GM12878 (cell line): ENCODE results near the gene SPINK6. TPM values are rescaled to one million over a fixed set of nuclear protein-coding genes. Genes with fewer than 3 reads are reported as not detected.

Experiments used
- ATAC-seq: fragments of 200-7000 bp; cut with Tn5 transposase; 3 replicates; pipeline ENCODE4 v1.9.1; 2020; ENCODE audit warnings: mild to moderate bottlenecking, moderate library complexity
- Bru-seq: library from RNA; stranded (reverse); fragments of 400-500 nt; gene quantifications from one replicate; lab custom pipeline; 2021; lab: Mats Ljungman, UMichigan
- BruChase-seq, 2 experiments: library from RNA; stranded (reverse); fragments of 400-500 nt; gene quantifications; one replicate each; lab custom pipeline; 2021; lab: Mats Ljungman, UMichigan
- BruUV-seq: library from RNA; stranded (reverse); fragments of 400-500 nt; replicated peaks from 2 replicates; lab custom pipeline; 2021; lab: Mats Ljungman, UMichigan
- CTCF ChIA-PET: fragments of 300-600 bp; sonication (Branson Sonifier 250); formaldehyde crosslinking; extraction: SDS; loops from one replicate; lab custom pipeline; 2021; ENCODE audit warnings: inconsistent platforms; lab: Yijun Ruan, JAX
- POLR2A ChIA-PET: fragments of 350-600 bp; formaldehyde crosslinking; extraction: SDS; loops from one replicate; lab custom pipeline; 2021; ENCODE audit warnings: inconsistent platforms; lab: Charles Lee
- RAD21 ChIA-PET: fragments of 300-600 bp; sonication (Branson Sonifier 250); formaldehyde crosslinking; loops from one replicate; lab custom pipeline; 2023; ENCODE audit warnings: antibody characterized with exemption; ENCODE audit not compliant: unreplicated experiment; lab: Charles Lee
- SMC1A ChIA-PET: fragments of 300-600 bp; sonication (Branson Sonifier 250); formaldehyde crosslinking; loops from one replicate; lab custom pipeline; 2023; ENCODE audit not compliant: unreplicated experiment, uncharacterized antibody; lab: Charles Lee
- DNase-seq: peaks from one replicate; pipeline ENCODE4 v3.0.0-alpha.2; 2011; ENCODE audit warnings: low read depth, low spot score
- FAIRE-seq: peaks from 3 replicates; lab custom pipeline; 2011; peaks lifted over from hg19 to GRCh38; lab: Jason Lieb, UNC
- H2AFZ ChIP-seq: 2 replicates; pipeline ENCODE4 v1.6.0; 2011; ENCODE audit warnings: low read depth, low read length, control low read depth; ENCODE audit not compliant: control insufficient read depth
- H3K27ac ChIP-seq: 2 replicates; pipeline ENCODE4 v1.5.1; 2011; ENCODE audit warnings: control low read depth; ENCODE audit not compliant: control insufficient read depth, insufficient read depth
- H3K27me3 ChIP-seq, 2 experiments: replicated peaks in 1 of 2; 2 replicates each; pipeline versions ENCODE4 v1.6.0 to v1.6.1; 2011; ENCODE audit warnings: low read length in 1 of 2; ENCODE audit not compliant: control insufficient read depth in 2 of 2, insufficient read depth in 2 of 2
- H3K36me3 ChIP-seq, 2 experiments: 2 replicates each; pipeline ENCODE4 v1.5.1; 2011; ENCODE audit warnings: low read length in 1 of 2; ENCODE audit not compliant: control insufficient read depth in 2 of 2, insufficient read depth in 2 of 2
- H3K4me1 ChIP-seq: 2 replicates; pipeline ENCODE4 v1.6.1; 2011; ENCODE audit warnings: mild to moderate bottlenecking, low read length, moderate library complexity, mixed read lengths; ENCODE audit not compliant: control insufficient read depth, insufficient read depth
- H3K4me2 ChIP-seq: 2 replicates; pipeline ENCODE4 v1.6.0; 2011; ENCODE audit warnings: control low read depth; ENCODE audit not compliant: control insufficient read depth, insufficient read depth
- H3K4me3 ChIP-seq: fragments of 200-600 bp; sonication (generic); 2 replicates; pipeline ENCODE4 v1.5.1; 2016
- H3K79me2 ChIP-seq: 2 replicates; pipeline ENCODE4 v1.6.0; 2011; ENCODE audit warnings: low read length; ENCODE audit not compliant: control insufficient read depth, insufficient read depth
- H3K9ac ChIP-seq: 2 replicates; pipeline ENCODE4 v1.8.0; 2011; ENCODE audit warnings: low read length, control low read depth, mixed read lengths; ENCODE audit not compliant: control insufficient read depth, insufficient read depth
- H3K9me3 ChIP-seq: replicated peaks from 3 replicates; pipeline ENCODE4 v1.5.1; 2011; ENCODE audit warnings: mild to moderate bottlenecking, low read length; ENCODE audit not compliant: control insufficient read depth, insufficient read depth
- H4K20me1 ChIP-seq: 2 replicates; pipeline ENCODE4 v1.6.0; 2011; ENCODE audit not compliant: control insufficient read depth, insufficient read depth
- ATF7 ChIP-seq: fragments of 450-650 bp; IDR thresholded peaks from 2 replicates; pipeline ENCODE4 v1.6.1; 2016; ENCODE audit warnings: low read depth, mild to moderate bottlenecking
- BHLHE40 ChIP-seq, 2 experiments: fragments of 450-650 bp in 1 of 2; IDR thresholded peaks; 2 replicates each; pipeline ENCODE4 v1.6.1; 2011 to 2017; ENCODE audit warnings: low read depth in 2 of 2, borderline replicate concordance in 1 of 2, improper control_type of control experiment in 1 of 2, low read length in 1 of 2, mild to moderate bottlenecking in 1 of 2
- BRCA1 ChIP-seq: IDR thresholded peaks from 2 replicates; pipeline ENCODE4 v1.6.1; 2011; ENCODE audit warnings: low read depth, low read length, improper control_type of control experiment
- E4F1 ChIP-seq: fragments of 450-650 bp; IDR thresholded peaks from 2 replicates; pipeline ENCODE4 v1.6.1; 2018; ENCODE audit warnings: borderline replicate concordance, mild to moderate bottlenecking; ENCODE audit not compliant: partially characterized antibody
- ELK1 ChIP-seq: IDR thresholded peaks from 2 replicates; pipeline ENCODE4 v1.6.1; 2012; ENCODE audit warnings: low read depth, low read length, improper control_type of control experiment
- FOS ChIP-seq: IDR thresholded peaks from 3 replicates; pipeline ENCODE4 v1.6.1; 2011; ENCODE audit warnings: borderline replicate concordance; ENCODE audit not compliant: insufficient read length; ENCODE audit errors: extremely low read depth
- GATAD2B ChIP-seq: fragments of 450-650 bp; conservative IDR thresholded peaks from 2 replicates; pipeline ENCODE4 v1.6.1; 2017; ENCODE audit warnings: low read depth, mild to moderate bottlenecking, moderate library complexity
- HCFC1 ChIP-seq: fragments of 150-350 bp; IDR thresholded peaks from 2 replicates; pipeline ENCODE4 v1.6.1; 2014; ENCODE audit warnings: low read length
- KDM1A ChIP-seq: fragments of 200-600 bp; sonication (generic); IDR thresholded peaks from 2 replicates; pipeline ENCODE4 v1.6.1; 2016; ENCODE audit warnings: borderline replicate concordance
- PML ChIP-seq: IDR thresholded peaks from 2 replicates; pipeline ENCODE4 v1.6.1; 2012; ENCODE audit warnings: low read length, inconsistent platforms
- POLR2AphosphoS2 ChIP-seq: IDR thresholded peaks from 2 replicates; pipeline ENCODE4 v1.6.1; 2011; ENCODE audit warnings: low read depth, mild to moderate bottlenecking, low read length, improper control_type of control experiment, moderate library complexity
- SMAD5 ChIP-seq: IDR thresholded peaks from 2 replicates; pipeline ENCODE4 v1.6.1; 2016; ENCODE audit warnings: antibody characterized with exemption, low read depth
- SMARCA5 ChIP-seq: fragments of 450-650 bp; IDR thresholded peaks from 2 replicates; pipeline ENCODE4 v1.6.1; 2017; ENCODE audit warnings: mild to moderate bottlenecking
- ZBED1 ChIP-seq: IDR thresholded peaks from 2 replicates; pipeline ENCODE4 v1.6.1; 2016; ENCODE audit warnings: borderline replicate concordance
- ZNF274 ChIP-seq: IDR thresholded peaks from one replicate; pipeline ENCODE4 v1.8.0; 2011; ENCODE audit not compliant: insufficient read length, insufficient read depth
- ZNF622 ChIP-seq: fragments of 450-650 bp; IDR thresholded peaks from 2 replicates; pipeline ENCODE4 v1.6.1; 2017; ENCODE audit warnings: mild to moderate bottlenecking, inconsistent platforms
- WGBS: methylation state at CpG from one replicate; pipeline ENCODE4 v1.1.6; 2016; ENCODE audit warnings: low lambda C conversion rate; ENCODE audit not compliant: insufficient replicate concordance, insufficient coverage; ENCODE audit errors: missing lambda C conversion rate; 5-methylcytosine and 5-hydroxymethylcytosine counted together
- in situ Hi-C: fragments of 300-500 bp; cut with MboI; formaldehyde crosslinking; loops from 9 replicates; pipeline ENCODE4 v1.14.3; 2018; ENCODE audit warnings: mixed read lengths
- intact Hi-C: fragments of 100-400 bp; cut with micrococcal nuclease; formaldehyde crosslinking; loops from one replicate; pipeline ENCODE4 v1.14.2; 2022; ENCODE audit not compliant: unreplicated experiment
- long read RNA-seq, 2 experiments: library from polyadenylated mRNA; unstranded; transcript quantifications; one replicate each; pipeline ENCODE4 v2.0.0, GENCODE V29; 2019 to 2020
- polyA minus RNA-seq, 3 experiments: library from RNA; depleted of rRNA, polyadenylated mRNA; stranded (reverse); fragments of >200 nt; gene quantifications; 2 replicates each; pipeline ENCODE4 v1.2.3, GENCODE V29; 2011
- polyA plus RNA-seq, 11 experiments: library from polyadenylated mRNA; depleted of rRNA in 4 of 11; unstranded in 6 of 11; stranded (reverse) in 5 of 11; fragments of >200 nt; fragmentation: Nextera tagmentation in 4 of 11; fragmentation: Illumina TruSeq in 1 of 11; extraction: Ambion mirVana in 4 of 11; extraction: Trizol in 1 of 11; gene quantifications; 1 replicate in 1 of 11; 2 replicates in 10 of 11; pipeline versions ENCODE4 v1.2.1 to v1.2.3, GENCODE V29; 2011 to 2016; ENCODE audit warnings: inconsistent platforms in 2 of 11, missing spikeins in 2 of 11, low read depth in 1 of 11
- total RNA-seq, 4 experiments: library from RNA; depleted of rRNA in 3 of 4; stranded (reverse); fragments of >200 nt in 3 of 4; fragmentation: Illumina TruSeq in 1 of 4; extraction: Trizol in 1 of 4; gene quantifications; 2 replicates each; pipeline versions ENCODE4 v1.2.1 to v1.2.3, GENCODE V29; 2013 to 2021
- TF ChIP-seq, protein P1 (sequence below): fragments of 450-650 bp; IDR thresholded peaks from 2 replicates; pipeline ENCODE4 v1.6.1; 2017; ENCODE audit warnings: borderline replicate concordance

Gene SPINK6, protein sequence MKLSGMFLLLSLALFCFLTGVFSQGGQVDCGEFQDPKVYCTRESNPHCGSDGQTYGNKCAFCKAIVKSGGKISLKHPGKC
- total RNA-seq (2013; cell fraction: nucleolus; rRNA removed): not detected in 2 replicates
- total RNA-seq (2014; rRNA removed) (not detected in 2 replicates), total RNA-seq (2014; rRNA removed; fragmentation: Illumina TruSeq; extraction: Trizol) (not detected in 2 replicates), total RNA-seq (2021) (not detected in 2 replicates), polyA plus RNA-seq (2011; rRNA removed) (not detected in 2 replicates), polyA plus RNA-seq (2014; fragmentation: Illumina TruSeq; extraction: Trizol) (not detected in 2 replicates), polyA plus RNA-seq (2014; fragmentation: Nextera tagmentation; extraction: Ambion mirVana) (not detected), polyA plus RNA-seq (2014; rRNA removed) (not detected in 2 replicates), polyA plus RNA-seq (2016; fragmentation: Nextera tagmentation; extraction: Ambion mirVana) (not detected), polyA minus RNA-seq (2011; rRNA and poly(A)+ RNA removed) (not detected in 2 replicates), Bru-seq, nascent RNA (not detected), BruChase-seq, experiment 1, labeled RNA remaining after a 6-hour chase (not detected), BruChase-seq, experiment 2, labeled RNA remaining after a 2-hour chase (not detected)
- not detected for polyA plus RNA-seq (2011; ENCODE audit: low read depth)
- not detected in 2 replicates for polyA plus RNA-seq (2011; cell fraction: cytosol; rRNA removed)
- not detected in 2 replicates for polyA plus RNA-seq (2011; cell fraction: nucleus; rRNA removed)
- not detected in 2 replicates for polyA plus RNA-seq (2012)
- polyA minus RNA-seq (2011; cell fraction: cytosol; rRNA and poly(A)+ RNA removed): not detected in 2 replicates
- not detected in 2 replicates for polyA minus RNA-seq (2011; cell fraction: nucleus; rRNA and poly(A)+ RNA removed)
- long read RNA-seq, experiment 1: 0 reads
- long read RNA-seq, experiment 2: 0 reads

DNA sequence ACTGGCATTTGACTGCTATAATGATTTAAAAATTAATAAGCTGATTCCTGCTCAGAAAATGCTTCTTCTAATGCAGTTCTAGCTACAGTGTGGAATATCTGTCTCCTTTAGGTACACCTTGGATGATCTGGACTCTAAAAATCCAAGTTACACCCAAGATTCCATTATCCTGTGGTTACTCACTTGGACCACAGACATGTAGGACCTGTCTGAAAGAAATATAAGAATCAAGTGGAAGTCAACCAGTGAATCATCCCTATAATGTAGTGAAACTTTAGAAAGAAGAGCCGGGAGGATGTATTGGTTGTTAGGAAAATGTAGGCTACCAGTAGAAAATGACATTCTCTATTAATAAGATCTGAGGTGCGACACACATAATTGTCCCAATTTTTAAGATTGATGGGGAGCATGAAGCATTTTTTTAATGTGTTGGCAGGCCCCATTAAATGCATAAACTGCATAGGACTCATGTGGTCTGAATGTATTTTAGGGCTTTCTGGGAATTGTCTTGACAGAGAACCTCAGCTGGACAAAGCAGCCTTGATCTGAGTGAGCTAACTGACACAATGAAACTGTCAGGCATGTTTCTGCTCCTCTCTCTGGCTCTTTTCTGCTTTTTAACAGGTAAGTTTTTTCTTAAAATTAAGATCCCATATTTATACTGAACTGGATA is at the start of gene SPINK6:
TSS of gene SPINK6 (plus strand) at position 512 of the 673 bp plus-strand sequence. CDS start at position 567, 55 bp downstream.
- Histone ChIP-seq H2AFZ (no peak within 1 kb of the TSS), H3K4me1 (no peaks in the 10 kb centered on the region), H3K79me2 (no peaks in the 10 kb centered on the region), H3K4me2 (no peak within 1 kb of the TSS), H3K9ac (no peak within 1 kb of the TSS)
- RAD21 ChIA-PET: no interaction called here
- intact Hi-C loops: no loop called here
- POLR2A ChIA-PET: no interaction called here
- TF ChIP-seq ZBED1: no peak
- no peak for TF ChIP-seq PML
- TF ChIP-seq ELK1: no peak
- TF ChIP-seq ATF7: no peak
- no peak for TF ChIP-seq SMARCA5
- TF ChIP-seq, protein P1, sequence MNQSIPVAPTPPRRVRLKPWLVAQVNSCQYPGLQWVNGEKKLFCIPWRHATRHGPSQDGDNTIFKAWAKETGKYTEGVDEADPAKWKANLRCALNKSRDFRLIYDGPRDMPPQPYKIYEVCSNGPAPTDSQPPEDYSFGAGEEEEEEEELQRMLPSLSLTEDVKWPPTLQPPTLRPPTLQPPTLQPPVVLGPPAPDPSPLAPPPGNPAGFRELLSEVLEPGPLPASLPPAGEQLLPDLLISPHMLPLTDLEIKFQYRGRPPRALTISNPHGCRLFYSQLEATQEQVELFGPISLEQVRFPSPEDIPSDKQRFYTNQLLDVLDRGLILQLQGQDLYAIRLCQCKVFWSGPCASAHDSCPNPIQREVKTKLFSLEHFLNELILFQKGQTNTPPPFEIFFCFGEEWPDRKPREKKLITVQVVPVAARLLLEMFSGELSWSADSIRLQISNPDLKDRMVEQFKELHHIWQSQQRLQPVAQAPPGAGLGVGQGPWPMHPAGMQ: no peak
- no peak for TF ChIP-seq ZNF622
- no peak for TF ChIP-seq KDM1A
- TF ChIP-seq POLR2AphosphoS2: no peak
- no peak for TF ChIP-seq GATAD2B
- no peak for TF ChIP-seq BHLHE40 (IDR thresholded peaks at IDR 0.05; ENCODE audit: borderline replicate concordance in 1 of 2, low read depth in 2 of 2, low read length in 1 of 2)
- no peak for TF ChIP-seq ZNF274
- TF ChIP-seq SMAD5: no peak
- no peak for TF ChIP-seq HCFC1
- TF ChIP-seq E4F1: no peak
- no peak for TF ChIP-seq FOS
- no peak for TF ChIP-seq BRCA1
- TF ChIP-seq, all 136 proteins: peak for 0
- DNase-seq (no peak), ATAC-seq (no peak), FAIRE-seq (no peak)
- ChIA-PET CTCF (no interaction called here), SMC1A (no interaction called here)
- no TSS peak for BruUV-seq
- Histone ChIP-seq H4K20me1 (no peaks in the 10 kb centered on the region), H3K9me3 (no peaks in the 10 kb centered on the region), H3K27ac (no peak within 1 kb of the TSS), H3K36me3 (no peaks in the 10 kb centered on the region), H3K27me3 (no peaks in the 10 kb centered on the region), H3K4me3 (no peak within 1 kb of the TSS)
- in situ Hi-C loops: no loop called here
- 75% methylated on average over 2 of the region's 2 CpGs for WGBS
